ENCODE results near the gene NEK9.

NEK9 gene

DNA sequence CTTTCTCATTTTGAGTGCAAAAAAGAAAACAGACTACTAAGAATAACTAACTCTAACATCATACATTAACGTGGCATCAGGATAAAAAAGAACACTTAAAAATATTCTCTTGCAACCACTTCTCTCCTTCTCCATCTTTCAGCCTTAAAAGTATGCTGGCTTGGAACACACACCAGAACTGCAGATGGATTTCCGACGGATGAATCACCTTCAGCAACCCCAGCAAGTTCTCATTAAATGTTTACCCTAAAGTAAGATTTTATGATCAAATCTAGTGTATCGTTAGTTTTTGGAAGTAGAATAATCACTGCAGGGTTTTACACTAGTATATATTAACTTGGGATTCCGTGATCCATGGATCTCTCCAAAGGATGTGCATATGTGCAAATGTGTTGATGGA, 1.2 kb downstream of the NEK9 start:
- H3K79me2 ChIP-seq (ENCODE audit: insufficient read depth, low read length): peaks cover 32% of the 10 kb centered on the region
- H3K9me3 ChIP-seq (ENCODE audit: low read length): no peaks in the 10 kb centered on the region
- peaks cover 40% of the 10 kb centered on the region for H3K4me1 ChIP-seq (ENCODE audit: insufficient read depth, low read length, severe bottlenecking)
- peaks cover 13% of the 10 kb centered on the region; the same call in 1 of the 2 replicates for H3K36me3 ChIP-seq (ENCODE audit: insufficient read depth, low read length)
- H3K9ac ChIP-seq (ENCODE audit: low read length): peak overlapping the region; percentile 94
- H3F3A ChIP-seq (ENCODE audit: insufficient read depth, low read length): no peaks in the 10 kb centered on the region
- H4K20me1 ChIP-seq (ENCODE audit: insufficient read depth, low read length): no peaks in the 10 kb centered on the region
- peak overlapping the region; percentile 91 for H3K4me3 ChIP-seq (ENCODE audit: low read depth, low read length, poor library complexity, severe bottlenecking)
- H3K27ac ChIP-seq (ENCODE audit: low read depth, low read length, poor library complexity, severe bottlenecking): no peak overlapping the region
- peak overlapping the region; percentile 100 for H3K4me2 ChIP-seq (ENCODE audit: low read length)
- H2AFZ ChIP-seq (ENCODE audit: low read length): no peak overlapping the region
- H3K9me2 ChIP-seq (ENCODE audit: low read depth, low read length): no peaks in the 10 kb centered on the region
- no peak for TF ChIP-seq EZH2 (IDR thresholded peaks at IDR 0.05; ENCODE audit: borderline replicate concordance, low read length)
- TF ChIP-seq, protein P1, sequence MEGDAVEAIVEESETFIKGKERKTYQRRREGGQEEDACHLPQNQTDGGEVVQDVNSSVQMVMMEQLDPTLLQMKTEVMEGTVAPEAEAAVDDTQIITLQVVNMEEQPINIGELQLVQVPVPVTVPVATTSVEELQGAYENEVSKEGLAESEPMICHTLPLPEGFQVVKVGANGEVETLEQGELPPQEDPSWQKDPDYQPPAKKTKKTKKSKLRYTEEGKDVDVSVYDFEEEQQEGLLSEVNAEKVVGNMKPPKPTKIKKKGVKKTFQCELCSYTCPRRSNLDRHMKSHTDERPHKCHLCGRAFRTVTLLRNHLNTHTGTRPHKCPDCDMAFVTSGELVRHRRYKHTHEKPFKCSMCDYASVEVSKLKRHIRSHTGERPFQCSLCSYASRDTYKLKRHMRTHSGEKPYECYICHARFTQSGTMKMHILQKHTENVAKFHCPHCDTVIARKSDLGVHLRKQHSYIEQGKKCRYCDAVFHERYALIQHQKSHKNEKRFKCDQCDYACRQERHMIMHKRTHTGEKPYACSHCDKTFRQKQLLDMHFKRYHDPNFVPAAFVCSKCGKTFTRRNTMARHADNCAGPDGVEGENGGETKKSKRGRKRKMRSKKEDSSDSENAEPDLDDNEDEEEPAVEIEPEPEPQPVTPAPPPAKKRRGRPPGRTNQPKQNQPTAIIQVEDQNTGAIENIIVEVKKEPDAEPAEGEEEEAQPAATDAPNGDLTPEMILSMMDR (IDR thresholded peaks at IDR 0.05; ENCODE audit: low read length): no peak
- H3K27me3 ChIP-seq (ENCODE audit: insufficient read depth, low read length): no peaks in the 10 kb centered on the region

DNA sequence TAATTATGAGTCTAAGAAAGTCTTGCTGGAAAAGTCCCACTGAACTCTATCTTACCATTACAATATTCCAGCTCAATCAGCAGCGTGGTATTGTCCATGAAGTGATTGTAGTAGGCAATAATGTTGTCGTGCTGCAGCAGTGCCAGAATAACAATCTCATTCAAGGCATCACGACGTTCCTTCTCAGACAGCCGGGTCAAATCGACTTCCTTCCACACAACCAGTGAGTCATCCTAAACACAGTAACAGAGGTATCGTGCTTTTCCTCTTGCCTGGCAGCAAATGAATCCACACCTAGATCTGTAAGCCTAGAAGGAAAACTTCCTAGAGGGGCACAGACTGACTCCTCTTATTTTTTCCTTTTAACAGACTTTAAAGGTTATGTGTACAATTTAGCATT, 2.9 kb downstream of the NEK9 start:
- Histone ChIP-seq H3F3A (ENCODE audit: insufficient read depth, low read length) (no peaks in the 10 kb centered on the region), H3K79me2 (ENCODE audit: insufficient read depth, low read length) (peaks cover 28% of the 10 kb centered on the region), H3K27me3 (ENCODE audit: insufficient read depth, low read length) (no peaks in the 10 kb centered on the region), H3K36me3 (ENCODE audit: insufficient read depth, low read length) (peaks cover 27% of the 10 kb centered on the region), H3K9ac (ENCODE audit: low read length) (no peak overlapping the region), H3K9me3 (ENCODE audit: low read length) (no peaks in the 10 kb centered on the region), H4K20me1 (ENCODE audit: insufficient read depth, low read length) (no peaks in the 10 kb centered on the region), H3K4me3 (ENCODE audit: low read depth, low read length, poor library complexity, severe bottlenecking) (no peak overlapping the region), H3K27ac (ENCODE audit: low read depth, low read length, poor library complexity, severe bottlenecking) (no peak overlapping the region), H2AFZ (ENCODE audit: low read length) (no peak overlapping the region), H3K4me1 (ENCODE audit: insufficient read depth, low read length, severe bottlenecking) (peaks cover 38% of the 10 kb centered on the region), H3K4me2 (ENCODE audit: low read length) (no peak overlapping the region), H3K9me2 (ENCODE audit: low read depth, low read length) (no peaks in the 10 kb centered on the region)
- TF ChIP-seq, protein P1 (IDR thresholded peaks at IDR 0.05; ENCODE audit: low read length): no peak
- no peak for TF ChIP-seq EZH2 (IDR thresholded peaks at IDR 0.05; ENCODE audit: borderline replicate concordance, low read length)

DNA sequence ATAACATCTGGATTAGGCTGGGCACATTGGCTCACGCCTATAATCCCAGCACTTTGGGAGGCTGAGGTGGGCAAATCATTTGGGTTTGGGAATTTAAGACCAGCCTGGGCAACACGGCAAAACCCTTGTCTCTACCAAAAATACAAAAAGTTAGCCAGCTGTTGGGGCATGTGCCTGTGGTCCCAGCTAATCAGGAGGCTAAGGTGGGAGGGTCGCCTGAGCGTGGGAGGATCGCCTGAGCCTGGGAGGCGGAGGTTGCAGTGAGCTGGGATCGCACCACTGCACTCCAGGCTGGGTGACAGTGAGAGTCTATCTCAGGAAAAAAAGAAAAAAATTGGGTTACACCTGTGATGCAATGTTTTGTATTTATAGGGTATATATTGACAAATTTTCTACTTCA, 5.3 kb downstream of the NEK9 start:
- no peaks in the 10 kb centered on the region for H4K20me1 ChIP-seq (ENCODE audit: insufficient read depth, low read length)
- no peak overlapping the region for H3K9ac ChIP-seq (ENCODE audit: low read length)
- H3K27ac ChIP-seq (ENCODE audit: low read depth, low read length, poor library complexity, severe bottlenecking): no peak overlapping the region
- H3K4me1 ChIP-seq (ENCODE audit: insufficient read depth, low read length, severe bottlenecking): peaks cover 24% of the 10 kb centered on the region
- TF ChIP-seq, protein P1 (IDR thresholded peaks at IDR 0.05; ENCODE audit: low read length): no peak
- no peak for TF ChIP-seq EZH2 (IDR thresholded peaks at IDR 0.05; ENCODE audit: borderline replicate concordance, low read length)
- no peaks in the 10 kb centered on the region for H3K9me2 ChIP-seq (ENCODE audit: low read depth, low read length)
- H3K9me3 ChIP-seq (ENCODE audit: low read length): no peaks in the 10 kb centered on the region
- no peak overlapping the region for H2AFZ ChIP-seq (ENCODE audit: low read length)
- H3K79me2 ChIP-seq (ENCODE audit: insufficient read depth, low read length): peaks cover 12% of the 10 kb centered on the region
- H3K4me3 ChIP-seq (ENCODE audit: low read depth, low read length, poor library complexity, severe bottlenecking): no peak overlapping the region
- H3K4me2 ChIP-seq (ENCODE audit: low read length): no peak overlapping the region
- no peaks in the 10 kb centered on the region for H3F3A ChIP-seq (ENCODE audit: insufficient read depth, low read length)
- peaks cover 52% of the 10 kb centered on the region for H3K36me3 ChIP-seq (ENCODE audit: insufficient read depth, low read length)
- no peaks in the 10 kb centered on the region for H3K27me3 ChIP-seq (ENCODE audit: insufficient read depth, low read length)

Data from OCI-LY1 (cell line).